HG03457 (cell line): ENCODE measurements around the gene NR1H3.
A peak's percentile ranks its signal among the peaks of the same experiment; 100 is the strongest.
"Not testable (repeated sequence)": the region's sequence is repeated elsewhere in the genome, so short reads cannot be mapped to it uniquely, and the experiment has no call there.

Experiments
- ATAC-seq: cut with Tn5 transposase; IDR thresholded peaks from one replicate; pipeline ENCODE4 v1.9.1; 2021; ENCODE audit warnings: moderate number of reproducible peaks; ENCODE audit not compliant: unreplicated experiment

NR1H3 gene

GRCh38 chr11:47299078-47299477 is 41.3 kb downstream of the NR1H3 start:
- ATAC-seq = no peak

GRCh38 chr11:47302853-47303252 is 45.1 kb downstream of the NR1H3 start:
- ATAC-seq = no peak

GRCh38 chr11:47305734-47306483 is 48.1 kb downstream of the NR1H3 start:
- ATAC-seq = no peak

DNA sequence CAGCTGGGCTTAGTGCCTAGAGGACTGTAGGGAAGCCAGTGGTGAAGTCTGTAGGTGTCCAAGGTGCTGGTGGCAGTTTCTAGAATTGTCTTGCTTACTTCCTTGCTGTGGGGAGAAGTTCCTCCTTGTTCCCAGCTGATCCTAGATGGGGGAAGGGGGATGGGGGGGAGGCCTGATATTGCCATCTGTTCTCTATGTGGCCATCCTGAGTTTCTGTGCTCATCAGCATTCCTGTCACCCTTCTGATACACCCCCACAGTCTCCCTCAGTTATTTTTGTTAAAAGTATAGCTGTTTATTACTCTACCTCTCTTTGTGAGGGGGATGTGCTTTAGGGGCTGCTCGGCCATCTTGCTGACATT is 48.7 kb downstream of the NR1H3 start:
- ATAC-seq = no peak

- ATAC-seq = no peak
Observed at GRCh38 chr11:47308050-47308823, 50.4 kb downstream of the NR1H3 start.

- ATAC-seq = no peak
Observed at GRCh38 chr11:47314992-47315391, 57.2 kb downstream of the NR1H3 start.

DNA sequence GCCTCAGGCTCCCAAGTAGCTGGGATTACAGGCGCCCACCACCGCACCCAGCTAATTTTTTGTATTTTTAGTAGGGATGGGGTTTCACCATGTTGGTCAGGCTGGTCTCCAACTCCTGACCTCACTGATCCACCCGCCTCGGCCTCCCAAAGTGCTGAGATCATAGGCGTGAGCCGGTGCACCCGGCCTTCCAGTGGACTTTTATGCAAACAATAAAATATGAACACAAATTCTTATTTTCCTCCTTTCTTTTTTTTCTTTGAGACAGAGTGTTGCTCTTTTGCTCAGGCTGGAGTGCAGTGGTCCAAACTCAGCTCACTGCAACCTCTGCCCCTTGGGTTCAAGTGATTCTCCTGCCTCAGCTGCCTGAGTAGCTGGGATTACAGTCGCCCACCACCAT is 58.7 kb downstream of the NR1H3 start:
- not testable (repeated sequence) for ATAC-seq

GRCh38 chr11:47317064-47317828 is 59.5 kb downstream of the NR1H3 start:
- ATAC-seq = peak; percentile 78

GRCh38 chr11:47318166-47318565 is 60.4 kb downstream of the NR1H3 start:
- no peak for ATAC-seq
